GM18873 (cell line): Measurements from ENCODE around the gene BEX3.

Source experiments
- ATAC-seq: cut with Tn5 transposase; IDR thresholded peaks from one replicate; pipeline ENCODE4 v1.9.1; 2021; ENCODE audit warnings: mild to moderate bottlenecking, moderate library complexity, moderate number of reproducible peaks; ENCODE audit not compliant: unreplicated experiment, low FRiP score

Gene BEX3

GRCh38 chrX:103417933-103418332 is 41.6 kb downstream of the BEX3 start:
- no peak for ATAC-seq

GRCh38 chrX:103418811-103419340 is 42.5 kb downstream of the BEX3 start:
- ATAC-seq = no peak

GRCh38 chrX:103423955-103424638 is 47.8 kb downstream of the BEX3 start:
- ATAC-seq = no peak
